ENCODE data around the gene SULT6B1.
"Not testable (repeated sequence)": the region's sequence is repeated elsewhere in the genome, so short reads cannot be mapped to it uniquely, and the experiment has no call there.

Gene SULT6B1

GRCh38 chr2:37195862-37196319 lies 7.4 kb upstream of the SULT6B1 start:
- DNase-seq, result not testable (repeated sequence)

DNA sequence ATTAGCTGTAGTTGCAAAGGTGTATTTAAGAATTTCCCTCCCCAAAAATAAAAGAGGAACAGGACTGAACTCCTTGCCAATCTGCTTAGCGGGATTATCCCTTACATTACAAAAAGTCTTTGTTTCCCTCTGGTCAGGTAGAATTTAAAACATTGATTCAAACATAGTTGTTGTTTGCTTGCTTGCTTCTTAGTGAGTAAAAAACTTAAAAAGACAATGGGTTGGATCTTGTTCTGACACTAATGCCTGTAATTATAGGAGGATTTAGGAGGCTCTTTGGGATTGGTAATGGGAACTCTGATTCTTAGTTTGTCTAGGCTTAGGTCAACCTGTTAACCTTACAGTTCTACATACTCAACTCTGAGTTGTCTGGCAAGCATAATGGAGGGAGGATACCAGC lies 4.1 kb upstream of the SULT6B1 start:
- no peak for DNase-seq

- no peak for DNase-seq
These were observed 3.3 kb upstream of the SULT6B1 start for GRCh38 chr2:37191747-37192146.

DNA sequence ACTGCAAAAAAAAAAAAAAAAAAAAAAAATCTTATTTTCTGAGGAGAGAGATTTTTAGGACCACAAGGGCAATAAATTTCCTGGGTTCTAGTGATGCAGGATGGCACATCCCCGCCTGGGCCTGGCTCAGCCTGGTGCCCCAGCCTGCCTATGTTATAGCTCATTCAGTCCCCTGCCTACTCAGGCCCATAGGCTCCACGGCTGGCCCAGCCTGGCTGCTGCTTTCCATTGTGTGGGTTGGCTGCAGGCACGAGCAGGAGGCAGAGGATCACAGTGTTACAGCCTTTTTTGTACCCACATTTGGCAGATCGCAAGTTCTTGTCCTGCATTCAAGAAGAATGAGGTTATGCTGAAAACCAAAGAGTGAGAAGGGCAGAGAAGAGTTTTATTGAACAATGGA lies 2.8 kb upstream of the SULT6B1 start:
- no peak for DNase-seq

DNA sequence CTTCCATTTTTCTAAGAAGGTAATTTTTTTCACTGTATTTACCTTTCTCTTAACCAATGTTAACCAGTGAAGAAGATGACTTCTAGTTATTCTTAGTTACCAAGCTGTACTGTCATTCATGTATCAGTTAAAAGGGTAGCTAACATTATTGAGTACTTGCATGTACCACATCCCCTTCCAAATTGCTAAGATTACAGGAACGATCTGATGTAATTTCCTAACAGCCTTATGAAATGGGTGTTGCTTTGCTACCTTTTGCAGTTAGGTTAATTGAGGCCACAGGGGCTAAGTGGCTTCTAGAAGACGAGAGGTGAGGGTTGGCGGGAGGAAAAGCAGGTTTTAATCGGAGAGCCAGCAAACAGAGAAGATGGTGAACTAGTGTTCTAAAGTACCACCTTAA lies 1.8 kb upstream of the SULT6B1 start:
- no peak for DNase-seq

- no peak for DNase-seq
These were observed 1.1 kb upstream of the SULT6B1 start for GRCh38 chr2:37189452-37190153.

- DNase-seq, result no peak
These were observed 6.5 kb downstream of the SULT6B1 start for GRCh38 chr2:37181726-37182684.

- no peak for DNase-seq
These were observed 7.8 kb downstream of the SULT6B1 start for GRCh38 chr2:37180640-37181039.

DNA sequence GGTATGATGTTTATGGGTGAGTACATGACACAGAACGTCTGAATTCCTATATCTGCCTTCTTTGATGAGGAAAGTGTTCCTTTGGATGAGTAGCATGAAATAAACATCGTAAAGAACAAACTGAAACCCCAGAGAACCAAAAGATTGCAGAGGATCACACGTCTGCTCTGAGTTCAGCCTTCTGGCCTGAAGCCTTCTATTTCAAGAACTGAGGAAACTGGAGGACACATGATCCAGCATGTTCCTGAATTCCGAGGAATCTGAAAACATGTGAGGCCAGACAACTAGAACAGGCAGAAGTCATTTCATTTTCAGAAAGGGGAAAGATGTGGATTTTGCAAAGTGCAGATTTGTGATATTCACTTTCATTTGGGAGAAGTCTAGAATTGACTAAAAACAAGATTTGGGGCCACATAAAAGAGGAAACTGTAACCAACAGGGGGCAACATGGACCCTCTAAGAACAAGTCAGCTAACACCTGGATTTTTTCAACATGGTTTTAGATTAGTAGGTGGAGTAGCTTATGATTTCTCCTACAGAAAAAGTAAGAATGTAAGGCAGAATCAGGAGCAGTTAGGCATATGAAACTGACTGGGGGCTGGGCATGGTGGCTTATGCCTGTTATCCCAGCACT lies 8.3 kb downstream of the SULT6B1 start:
- DNase-seq, result no peak

GRCh38 chr2:37173741-37174140 lies 14.7 kb downstream of the SULT6B1 start:
- DNase-seq, result no peak

DNA sequence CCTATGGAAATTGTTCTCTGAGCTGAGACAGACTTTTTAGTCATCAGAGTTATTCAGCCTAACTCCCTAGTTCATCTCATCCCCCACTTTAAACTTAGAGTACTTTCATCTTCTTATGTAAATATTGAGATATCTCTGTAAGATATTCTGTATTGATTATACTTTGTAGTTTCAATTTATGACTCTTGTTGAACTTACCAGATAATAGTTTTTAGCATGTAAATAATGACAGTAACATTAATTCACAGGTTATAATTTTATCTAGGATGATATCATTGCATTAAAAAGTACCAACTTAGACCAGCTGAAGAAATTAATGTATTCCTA lies 16.9 kb downstream of the SULT6B1 start:
- no peak for DNase-seq

GRCh38 chr2:37168217-37168981 lies 20.1 kb downstream of the SULT6B1 start:
- peak; percentile 57 for DNase-seq

- no peak for DNase-seq
These were observed 20.8 kb downstream of the SULT6B1 start for GRCh38 chr2:37167636-37168180.

DNA sequence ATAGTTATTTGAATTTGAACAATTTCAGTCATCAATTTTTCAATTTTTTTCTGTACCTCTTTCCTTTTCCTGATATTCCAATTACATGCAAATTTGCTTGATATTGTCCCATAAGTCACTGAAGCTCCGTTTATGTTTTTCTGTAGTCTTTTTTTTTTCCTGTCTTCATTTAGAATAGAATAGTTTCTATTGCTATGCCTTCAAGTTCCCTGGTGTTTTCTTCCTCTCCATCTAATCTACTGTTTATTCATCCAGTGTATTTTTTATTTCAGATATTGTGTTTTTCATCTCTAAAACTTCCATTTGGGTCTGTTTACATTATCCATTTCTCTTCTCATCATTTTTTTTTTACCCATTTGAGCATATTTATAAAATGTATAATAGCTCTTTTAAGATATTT lies 23.7 kb downstream of the SULT6B1 start:
- DNase-seq, result no peak

- DNase-seq, result peak; percentile 90
These were observed 31.4 kb downstream of the SULT6B1 start, which contains the start of gene EIF2AK2 for GRCh38 chr2:37156857-37157714. Gene EIF2AK2, minus strand, starts transcription at chr2:37156980. Its CDS starts 9,174 bp downstream, at chr2:37147806.

GRCh38 chr2:37156071-37156856 lies 32.2 kb downstream of the SULT6B1 start:
- DNase-seq, result peak; percentile 31

GRCh38 chr2:37154785-37155184 lies 33.7 kb downstream of the SULT6B1 start:
- peak; percentile 7 for DNase-seq

DNA sequence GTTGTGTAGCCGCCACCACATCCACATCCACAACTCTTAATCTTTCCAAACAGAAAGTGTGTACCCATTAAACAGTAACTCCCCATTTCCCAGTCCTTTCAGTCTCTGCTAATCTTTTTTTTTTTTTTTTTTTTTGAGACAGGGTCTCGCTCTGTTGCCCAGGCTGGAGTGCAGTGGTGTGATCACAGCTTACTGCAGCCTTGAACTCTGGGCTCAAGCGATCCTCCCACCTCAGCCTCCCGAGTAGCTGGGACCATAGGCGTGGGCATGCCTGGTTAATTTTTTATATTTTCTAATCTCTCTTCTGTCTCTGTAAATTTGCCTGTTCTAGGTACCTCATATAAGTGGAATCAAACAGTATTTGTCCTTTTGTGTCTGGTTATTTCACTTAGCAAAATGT lies 35.2 kb downstream of the SULT6B1 start:
- DNase-seq, result no peak

DNA sequence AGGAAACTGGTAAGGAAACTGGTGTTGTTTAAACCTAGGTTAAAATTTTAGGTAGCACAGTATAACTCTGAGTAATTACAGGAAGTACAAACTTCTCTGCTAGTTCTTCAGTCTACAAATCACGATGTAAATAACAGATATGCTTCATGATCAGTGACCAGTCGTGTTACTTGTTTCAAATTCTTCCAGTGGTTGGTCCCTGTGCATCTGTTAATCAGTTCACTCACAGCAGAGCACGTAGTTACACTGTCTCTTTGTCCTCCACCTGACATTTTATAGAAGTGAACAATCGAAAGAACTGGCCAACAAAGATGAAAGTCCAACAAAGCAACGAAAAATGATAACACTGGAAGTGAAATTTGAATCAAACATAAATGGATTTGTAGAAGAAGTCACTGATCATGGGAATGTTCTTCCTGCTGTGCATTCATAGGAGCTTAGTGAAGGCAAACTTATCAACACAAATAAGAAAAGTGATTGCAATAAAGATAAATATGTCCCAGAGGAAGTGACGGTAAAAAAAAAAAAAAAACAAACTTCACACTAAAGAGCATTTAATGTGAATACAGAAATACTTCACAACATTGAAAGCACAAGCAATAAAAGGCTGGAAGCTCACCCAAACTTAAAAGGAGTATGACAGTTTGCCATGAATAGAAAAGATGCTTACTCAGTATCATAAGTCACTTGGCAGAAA lies 38.7 kb downstream of the SULT6B1 start:
- no peak for DNase-seq

GRCh38 chr2:37148325-37148724 lies 40.1 kb downstream of the SULT6B1 start:
- DNase-seq, result no peak
